ENCODE results near the gene TRIM40. TPM values are rescaled to one million over a fixed set of nuclear protein-coding genes. Genes with fewer than 3 reads are reported as not detected.
"Not testable (repeated sequence)": the region's sequence is repeated elsewhere in the genome, so short reads cannot be mapped to it uniquely, and the experiment has no call there.

Gene TRIM40
- total RNA-seq, 1 donor from 2014 or later, result not detected

GRCh38 chr6:30158475-30159040 lies 22.6 kb downstream of the TRIM40 start:
- no peak for ATAC-seq (ENCODE audit: poor library complexity)
- intact Hi-C loops (cut with DNase I), result no loop called here
- no peak for DNase-seq

- DNase-seq (no peak), ATAC-seq (ENCODE audit: poor library complexity) (no peak)
- intact Hi-C loops (cut with DNase I), result no loop called here
These were observed 24.3 kb downstream of the TRIM40 start for GRCh38 chr6:30160008-30160784.

GRCh38 chr6:30160785-30161531 lies 25.0 kb downstream of the TRIM40 start, which contains the start of gene TRIM10:
TRIM10 (minus strand) TSS chr6:30161211; CDS start chr6:30160858, 353 bp downstream.
- intact Hi-C loops (cut with DNase I), result no loop called here
- no peak for ATAC-seq (ENCODE audit: poor library complexity)
- no peak for DNase-seq

- ATAC-seq (ENCODE audit: poor library complexity) (no peak), DNase-seq (no peak)
- intact Hi-C loops (cut with DNase I), result no loop called here
These were observed 26.5 kb downstream of the TRIM40 start for GRCh38 chr6:30162265-30163089.

- ATAC-seq (ENCODE audit: poor library complexity), result peak; percentile 38
- DNase-seq, result no peak
- intact Hi-C loops (cut with DNase I), result no loop called here
These were observed 27.4 kb downstream of the TRIM40 start, which contains the start of gene TRIM15 for GRCh38 chr6:30163090-30163917. TRIM15 (plus strand) TSS chr6:30163546; CDS start chr6:30163685, 139 bp downstream.

- intact Hi-C loops (cut with DNase I), result no loop called here
- DNase-seq, result no peak
- no peak for ATAC-seq (ENCODE audit: poor library complexity)
These were observed 28.1 kb downstream of the TRIM40 start for GRCh38 chr6:30163918-30164654.

- intact Hi-C loops (cut with DNase I), result no loop called here
- ATAC-seq (ENCODE audit: poor library complexity), result no peak
- DNase-seq, result no peak
These were observed 28.8 kb downstream of the TRIM40 start for GRCh38 chr6:30164714-30165113.

- intact Hi-C loops (cut with DNase I); ATAC-seq (ENCODE audit: poor library complexity): not testable (repeated sequence)
These were observed 29.3 kb downstream of the TRIM40 start for GRCh38 chr6:30165238-30165637.

GRCh38 chr6:30167101-30167500 lies 31.2 kb downstream of the TRIM40 start:
- intact Hi-C loops (cut with DNase I), result no loop called here
- DNase-seq, result no peak
- ATAC-seq (ENCODE audit: poor library complexity), result no peak

More at GRCh38 chr6:30165238-30165637, 29.3 kb downstream of the TRIM40 start:
- DNase-seq, result not testable (repeated sequence)

GRCh38 chr6:30168741-30169140 lies 32.8 kb downstream of the TRIM40 start:
- DNase-seq, result no peak

GRCh38 chr6:30169658-30170614 lies 34.0 kb downstream of the TRIM40 start:
- intact Hi-C loops (cut with DNase I), result no loop called here
- DNase-seq (no peak), ATAC-seq (ENCODE audit: poor library complexity) (peak; percentile 73)

More at GRCh38 chr6:30168741-30169140, 32.8 kb downstream of the TRIM40 start:
- ATAC-seq (ENCODE audit: poor library complexity), result no peak
- intact Hi-C loops (cut with DNase I), result no loop called here

- ATAC-seq (ENCODE audit: poor library complexity) (peak; percentile 39), DNase-seq (no peak)
- intact Hi-C loops (cut with DNase I), result no loop called here
These were observed 35.9 kb downstream of the TRIM40 start for GRCh38 chr6:30171677-30172471.

- ATAC-seq (ENCODE audit: poor library complexity), result no peak
- intact Hi-C loops (cut with DNase I), result no loop called here
- DNase-seq, result no peak
These were observed 36.7 kb downstream of the TRIM40 start for GRCh38 chr6:30172681-30173080.

GRCh38 chr6:30175765-30176164 lies 39.8 kb downstream of the TRIM40 start:
- no peak for ATAC-seq (ENCODE audit: poor library complexity)
- DNase-seq, result no peak
- intact Hi-C loops (cut with DNase I), result no loop called here

- DNase-seq (no peak), ATAC-seq (ENCODE audit: poor library complexity) (no peak)
- intact Hi-C loops (cut with DNase I), result no loop called here
These were observed 42.9 kb downstream of the TRIM40 start for GRCh38 chr6:30178837-30179236.

Measured in Right ventricle myocardium superior (tissue), 1 donor.